HepG2 (cell line): Measurements from ENCODE around the gene RAB17. TPM values are rescaled to one million over a fixed set of nuclear protein-coding genes. Genes with fewer than 3 reads are reported as not detected.

Experiments used
- ATAC-seq: fragments of 200-7000 bp; cut with Tn5 transposase; 3 replicates; pipeline ENCODE4 v1.9.1; 2020; ENCODE audit warnings: mild to moderate bottlenecking, moderate library complexity
- BruUV-seq: library from RNA; stranded (reverse); fragments of 400-500 nt; replicated peaks from 2 replicates; lab custom pipeline; 2021; lab: Mats Ljungman, UMichigan
- CTCF ChIA-PET: fragments of 300-600 bp; formaldehyde crosslinking; extraction: SDS; loops from one replicate; lab custom pipeline; 2021; ENCODE audit warnings: low total read pairs, inconsistent platforms, low intra/inter-chr PET ratio; lab: Yijun Ruan, JAX
- POLR2A ChIA-PET: fragments of 350-600 bp; sonication (Branson Sonifier 250); formaldehyde crosslinking; loops from one replicate; lab custom pipeline; 2020; ENCODE audit warnings: antibody characterized with exemption, inconsistent platforms; lab: Yijun Ruan, JAX
- DNase-seq: peaks from one replicate; pipeline ENCODE4 v3.0.0-alpha.2; 2015; ENCODE audit warnings: low spot score
- FAIRE-seq: peaks from 3 replicates; lab custom pipeline; 2011; peaks lifted over from hg19 to GRCh38; lab: Jason Lieb, UNC
- H2AFZ ChIP-seq: one replicate; pipeline ENCODE4 v1.6.1; 2011; ENCODE audit warnings: low read length, inconsistent platforms
- H3K27ac ChIP-seq: fragments of 300-600 bp; 3 replicates; pipeline ENCODE4 v1.8.0; 2011; ENCODE audit warnings: mixed run types, mild to moderate bottlenecking, mixed read lengths, low read length, inconsistent platforms; ENCODE audit not compliant: insufficient read depth; ENCODE audit errors: extremely low read length
- H3K27me3 ChIP-seq, 2 experiments: fragments of 200-600 bp in 1 of 2; 2 replicates in 1 of 2; 3 replicates in 1 of 2; pipeline versions ENCODE4 v1.6.0 to v1.8.0; 2011; ENCODE audit warnings: low read length in 2 of 2, mild to moderate bottlenecking in 2 of 2, moderate library complexity in 2 of 2, inconsistent platforms in 1 of 2; ENCODE audit not compliant: insufficient read depth in 2 of 2, control insufficient read depth in 1 of 2
- H3K36me3 ChIP-seq, 2 experiments: fragments of 200-600 bp in 1 of 2; replicated peaks in 1 of 2; 2 replicates in 1 of 2; 3 replicates in 1 of 2; pipeline versions ENCODE4 v1.5.1 to v1.8.0; 2011; ENCODE audit warnings: low read length in 2 of 2, inconsistent platforms in 1 of 2; ENCODE audit not compliant: insufficient read depth in 2 of 2, control insufficient read depth in 1 of 2
- H3K4me1 ChIP-seq: 2 replicates; pipeline ENCODE4 v1.5.1; 2012; ENCODE audit warnings: low read length, inconsistent platforms; ENCODE audit not compliant: insufficient read depth
- H3K4me2 ChIP-seq: 2 replicates; pipeline ENCODE4 v1.6.0; 2011; ENCODE audit warnings: low read depth, low read length, inconsistent platforms
- H3K4me3 ChIP-seq, 3 experiments: fragments of 200-600 bp in 1 of 3; sonication (generic), shearing (Covaris generic) in 1 of 3; replicated peaks in 1 of 3; 2 replicates each; pipeline ENCODE4 v1.5.1; 2011 to 2016; ENCODE audit warnings: low read length in 3 of 3, inconsistent platforms in 2 of 3, low read depth in 2 of 3, mild to moderate bottlenecking in 2 of 3, control low read depth in 1 of 3, mixed read lengths in 1 of 3; ENCODE audit not compliant: insufficient read depth in 1 of 3
- H3K79me2 ChIP-seq: one replicate; pipeline ENCODE4 v1.6.1; 2011; ENCODE audit warnings: low read length, inconsistent platforms; ENCODE audit not compliant: insufficient read depth
- H3K9ac ChIP-seq: 2 replicates; pipeline ENCODE4 v1.6.0; 2011; ENCODE audit warnings: mild to moderate bottlenecking, low read depth, low read length, inconsistent platforms; ENCODE audit not compliant: insufficient read depth
- H3K9me3 ChIP-seq: 2 replicates; pipeline ENCODE4 v1.5.1; 2012; ENCODE audit warnings: mild to moderate bottlenecking, low read length
- H4K20me1 ChIP-seq: 2 replicates; pipeline ENCODE4 v1.6.0; 2011; ENCODE audit warnings: inconsistent platforms, mild to moderate bottlenecking, low read length, moderate library complexity; ENCODE audit not compliant: insufficient read depth
- ZMYM4 ChIP-seq: sonication (generic); formaldehyde crosslinking; IDR thresholded peaks from 2 replicates; pipeline ENCODE4 v1.8.1; 2023; ENCODE audit warnings: mild to moderate bottlenecking, missing genetic modification reagents
- WGBS: methylation state at CpG from one replicate; pipeline ENCODE4 v1.1.6; 2017; ENCODE audit warnings: low lambda C conversion rate; 5-methylcytosine and 5-hydroxymethylcytosine counted together
- in situ Hi-C: cut with HindIII; loops from 2 replicates; pipeline ENCODE4 v1.10.0; 2017; ENCODE audit warnings: low pct_unique_long_range_greater_than_20kb; ENCODE audit not compliant: extremely low pct_ligation_motif_present
- intact Hi-C: fragments of 100-400 bp; cut with micrococcal nuclease; formaldehyde crosslinking; loops from one replicate; pipeline ENCODE4 v1.10.0; 2022; ENCODE audit not compliant: unreplicated experiment
- polyA plus RNA-seq, 8 experiments: library from polyadenylated mRNA; depleted of rRNA in 3 of 8; stranded (reverse) in 7 of 8; unstranded in 1 of 8; fragments of >200 nt; fragmentation: Illumina TruSeq in 4 of 8; extraction: Trizol in 4 of 8; gene quantifications; 2 replicates each; pipeline versions ENCODE4 v1.2.1 to v1.2.3, GENCODE V29; 2011 to 2016; ENCODE audit warnings: low read depth in 4 of 8, missing spikeins in 1 of 8, mixed read lengths in 1 of 8; ENCODE audit not compliant: insufficient read depth in 1 of 8
- total RNA-seq, 5 experiments: library from RNA; depleted of rRNA; stranded (reverse); fragments of >200 nt; fragmentation: Illumina TruSeq; extraction: Trizol; gene quantifications; 2 replicates each; pipeline ENCODE4 v1.2.3, GENCODE V29; 2016; ENCODE audit warnings: low read depth in 1 of 5
- TF ChIP-seq, protein P1 (sequence below): sonication (generic); formaldehyde crosslinking; IDR thresholded peaks from 2 replicates; pipeline ENCODE4 v1.4.0; 2020; ENCODE audit warnings: mild to moderate bottlenecking, missing genetic modification reagents, borderline replicate concordance
- TF ChIP-seq, protein P2 (sequence below): sonication (generic); formaldehyde crosslinking; IDR thresholded peaks from 2 replicates; pipeline ENCODE4 v1.4.0; 2020; ENCODE audit warnings: low read depth, mild to moderate bottlenecking, missing genetic modification reagents

Gene RAB17
- total and polyA plus RNA-seq, 2 of the 13 experiments (the other 11 are each of a cell fraction or from before 2014, with no cell fraction given), result 68.0 to 124 TPM

DNA sequence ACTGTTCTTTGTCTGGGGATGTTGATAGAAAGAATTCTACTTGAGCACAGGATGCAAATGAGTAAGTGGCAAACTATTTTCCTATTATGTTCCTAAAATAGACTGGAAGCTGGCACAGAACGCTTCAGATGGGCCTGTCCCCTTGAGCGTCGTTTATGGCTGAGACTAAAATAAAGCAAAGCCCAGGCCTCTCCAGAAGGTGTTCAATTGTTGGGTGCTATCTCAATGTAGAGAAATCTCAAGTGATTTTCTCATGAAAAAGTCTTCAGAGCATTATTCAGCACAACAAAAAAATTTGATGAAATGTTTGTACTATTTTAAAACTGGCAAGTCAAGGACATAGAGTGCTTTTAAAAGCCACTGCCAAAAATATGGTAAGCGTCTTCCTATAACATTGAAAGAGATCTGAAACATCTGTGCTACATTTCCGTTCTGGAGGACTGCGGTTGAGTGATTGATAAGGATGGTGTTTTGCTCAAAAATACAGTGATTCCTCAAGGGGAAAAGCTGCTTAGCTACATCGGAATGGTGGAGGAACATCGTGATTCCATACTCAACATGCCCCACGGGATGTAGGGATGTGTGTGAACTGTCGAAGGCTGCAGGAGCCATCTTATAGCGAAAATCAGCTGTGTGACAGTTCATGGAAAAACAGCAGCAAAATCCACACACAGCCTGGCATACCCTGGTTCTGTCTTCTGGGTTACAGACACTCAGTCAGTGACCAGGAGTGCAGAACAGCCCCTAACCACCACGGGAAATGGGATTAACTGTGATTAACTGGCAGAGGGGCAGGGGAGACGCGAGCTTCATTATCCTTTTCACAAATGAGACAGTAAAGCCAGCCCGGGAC lies 26.4 kb upstream of the RAB17 start:
- Histone ChIP-seq H3K9me3 (no peaks in the 10 kb centered on the region), H3K27me3 (peaks cover 0 to 44% of the 10 kb centered on the region in 2 experiments; a peak in 3 of 5 replicates), H3K79me2 (no peaks in the 10 kb centered on the region), H2AFZ (no peak overlapping the region), H3K27ac (no peak overlapping the region), H3K4me3 (no peak overlapping the region), H4K20me1 (no peaks in the 10 kb centered on the region), H3K4me2 (no peak overlapping the region), H3K4me1 (peaks cover 39% of the 10 kb centered on the region), H3K9ac (no peak overlapping the region), H3K36me3 (no peaks in the 10 kb centered on the region)
- DNase-seq, result no peak
- CTCF ChIA-PET, result no interaction called here
- POLR2A ChIA-PET, result no interaction called here
- in situ Hi-C loops, result no loop called here
- no peak for TF ChIP-seq ZMYM4
- TF ChIP-seq, protein P1, sequence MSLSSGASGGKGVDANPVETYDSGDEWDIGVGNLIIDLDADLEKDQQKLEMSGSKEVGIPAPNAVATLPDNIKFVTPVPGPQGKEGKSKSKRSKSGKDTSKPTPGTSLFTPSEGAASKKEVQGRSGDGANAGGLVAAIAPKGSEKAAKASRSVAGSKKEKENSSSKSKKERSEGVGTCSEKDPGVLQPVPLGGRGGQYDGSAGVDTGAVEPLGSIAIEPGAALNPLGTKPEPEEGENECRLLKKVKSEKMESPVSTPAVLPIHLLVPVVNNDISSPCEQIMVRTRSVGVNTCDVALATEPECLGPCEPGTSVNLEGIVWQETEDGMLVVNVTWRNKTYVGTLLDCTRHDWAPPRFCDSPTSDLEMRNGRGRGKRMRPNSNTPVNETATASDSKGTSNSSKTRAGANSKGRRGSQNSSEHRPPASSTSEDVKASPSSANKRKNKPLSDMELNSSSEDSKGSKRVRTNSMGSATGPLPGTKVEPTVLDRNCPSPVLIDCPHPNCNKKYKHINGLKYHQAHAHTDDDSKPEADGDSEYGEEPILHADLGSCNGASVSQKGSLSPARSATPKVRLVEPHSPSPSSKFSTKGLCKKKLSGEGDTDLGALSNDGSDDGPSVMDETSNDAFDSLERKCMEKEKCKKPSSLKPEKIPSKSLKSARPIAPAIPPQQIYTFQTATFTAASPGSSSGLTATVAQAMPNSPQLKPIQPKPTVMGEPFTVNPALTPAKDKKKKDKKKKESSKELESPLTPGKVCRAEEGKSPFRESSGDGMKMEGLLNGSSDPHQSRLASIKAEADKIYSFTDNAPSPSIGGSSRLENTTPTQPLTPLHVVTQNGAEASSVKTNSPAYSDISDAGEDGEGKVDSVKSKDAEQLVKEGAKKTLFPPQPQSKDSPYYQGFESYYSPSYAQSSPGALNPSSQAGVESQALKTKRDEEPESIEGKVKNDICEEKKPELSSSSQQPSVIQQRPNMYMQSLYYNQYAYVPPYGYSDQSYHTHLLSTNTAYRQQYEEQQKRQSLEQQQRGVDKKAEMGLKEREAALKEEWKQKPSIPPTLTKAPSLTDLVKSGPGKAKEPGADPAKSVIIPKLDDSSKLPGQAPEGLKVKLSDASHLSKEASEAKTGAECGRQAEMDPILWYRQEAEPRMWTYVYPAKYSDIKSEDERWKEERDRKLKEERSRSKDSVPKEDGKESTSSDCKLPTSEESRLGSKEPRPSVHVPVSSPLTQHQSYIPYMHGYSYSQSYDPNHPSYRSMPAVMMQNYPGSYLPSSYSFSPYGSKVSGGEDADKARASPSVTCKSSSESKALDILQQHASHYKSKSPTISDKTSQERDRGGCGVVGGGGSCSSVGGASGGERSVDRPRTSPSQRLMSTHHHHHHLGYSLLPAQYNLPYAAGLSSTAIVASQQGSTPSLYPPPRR (CRISPR knock-in tag), result no peak
- TF ChIP-seq, protein P2, sequence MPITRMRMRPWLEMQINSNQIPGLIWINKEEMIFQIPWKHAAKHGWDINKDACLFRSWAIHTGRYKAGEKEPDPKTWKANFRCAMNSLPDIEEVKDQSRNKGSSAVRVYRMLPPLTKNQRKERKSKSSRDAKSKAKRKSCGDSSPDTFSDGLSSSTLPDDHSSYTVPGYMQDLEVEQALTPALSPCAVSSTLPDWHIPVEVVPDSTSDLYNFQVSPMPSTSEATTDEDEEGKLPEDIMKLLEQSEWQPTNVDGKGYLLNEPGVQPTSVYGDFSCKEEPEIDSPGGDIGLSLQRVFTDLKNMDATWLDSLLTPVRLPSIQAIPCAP, result no peak
- ATAC-seq, result no peak
- no peak for FAIRE-seq
- BruUV-seq, result no TSS peak
- 53% methylated on average over 15 of the region's 15 CpGs for WGBS
- intact Hi-C loops, result no loop called here
